B cell (primary cell): ENCODE measurements around the gene TEKT1. TPM values are rescaled to one million over a fixed set of nuclear protein-coding genes. Genes with fewer than 3 reads are reported as not detected.

Source experiments
- ATAC-seq: fragments of 200-7000 bp; cut with Tn5 transposase; one replicate; pipeline ENCODE4 v1.10.0; 2021; ENCODE audit warnings: low read depth, mild to moderate bottlenecking, moderate number of reproducible peaks, moderate library complexity
- CTCF ChIA-PET: fragments of 350-600 bp; sonication (Branson Sonifier 250); formaldehyde crosslinking; loops from one replicate; lab custom pipeline; 2021; ENCODE audit warnings: antibody characterized with exemption, inconsistent platforms; lab: Charles Lee
- POLR2A ChIA-PET: fragments of 350-600 bp; sonication (Branson Sonifier 250); formaldehyde crosslinking; loops from one replicate; lab custom pipeline; 2021; ENCODE audit warnings: antibody characterized with exemption; lab: Charles Lee
- DNase-seq: peaks from one replicate; pipeline ENCODE4 v3.0.0; 2013
- H2AFZ ChIP-seq: 2 replicates; pipeline ENCODE4 v1.6.1; 2012; ENCODE audit warnings: mild to moderate bottlenecking, low read depth, low read length; ENCODE audit not compliant: insufficient read depth, poor library complexity, severe bottlenecking
- H3K27ac ChIP-seq, 2 donors: 1 replicate in 1 of 2; 2 replicates in 1 of 2; pipeline ENCODE4 v1.5.1; 2012 to 2013; ENCODE audit warnings: low read length in 2 of 2, mild to moderate bottlenecking in 2 of 2, moderate library complexity in 1 of 2
- H3K27me3 ChIP-seq, 4 experiments: fragments of 200-600 bp in 1 of 4; sonication (generic) in 1 of 4; replicated peaks in 1 of 4; 1 replicate in 2 of 4; 2 replicates in 2 of 4; pipeline versions ENCODE4 v1.6.1 to v1.7.0; 2013 to 2016; ENCODE audit warnings: low read length in 3 of 4, mild to moderate bottlenecking in 2 of 4, mixed read lengths in 1 of 4, moderate library complexity in 1 of 4; ENCODE audit not compliant: insufficient read depth in 4 of 4, control insufficient read depth in 3 of 4; ENCODE audit errors: control extremely low read depth in 1 of 4
- H3K36me3 ChIP-seq, 2 experiments: replicated peaks in 1 of 2; 1 replicate in 1 of 2; 2 replicates in 1 of 2; pipeline versions ENCODE4 v1.6.1 to v1.7.1; 2013; ENCODE audit warnings: low read length in 1 of 2; ENCODE audit not compliant: insufficient read depth in 2 of 2, control insufficient read depth in 1 of 2; ENCODE audit errors: control extremely low read depth in 1 of 2, extremely low read depth in 1 of 2
- H3K4me1 ChIP-seq, 2 donors: fragments of 200-600 bp in 1 of 2; sonication (generic) in 1 of 2; 1 replicate in 1 of 2; 2 replicates in 1 of 2; pipeline versions ENCODE4 v1.5.1 to v1.6.1; 2013 to 2017; ENCODE audit warnings: low read length in 2 of 2; ENCODE audit not compliant: control insufficient read depth in 2 of 2, insufficient read depth in 2 of 2
- H3K4me2 ChIP-seq: replicated peaks from 2 replicates; pipeline ENCODE3; 2012; ENCODE audit warnings: mild to moderate bottlenecking, low read depth, low read length; ENCODE audit not compliant: poor library complexity, severe bottlenecking
- H3K4me3 ChIP-seq, 5 experiments: fragments of 200-600 bp in 1 of 5; sonication (generic) in 1 of 5; 1 replicate in 3 of 5; 2 replicates in 2 of 5; pipeline versions ENCODE4 v1.5.1 to v1.7.0; 2011 to 2016; ENCODE audit warnings: low read length in 4 of 5, mild to moderate bottlenecking in 4 of 5, low read depth in 2 of 5, control low read depth in 1 of 5, moderate library complexity in 1 of 5; ENCODE audit not compliant: insufficient read depth in 1 of 5; ENCODE audit errors: control extremely low read depth in 1 of 5, extremely low read depth in 1 of 5
- H3K79me2 ChIP-seq: fragments of 200-600 bp; sonication (generic); one replicate; pipeline ENCODE4 v1.6.0; 2016; ENCODE audit warnings: low read length; ENCODE audit not compliant: control insufficient read depth, insufficient read depth
- H3K9ac ChIP-seq: fragments of 200-600 bp; sonication (generic); 2 replicates; pipeline ENCODE4 v1.6.1; 2017; ENCODE audit warnings: mild to moderate bottlenecking, low read length, moderate library complexity
- H3K9me3 ChIP-seq, 3 donors: one replicate each; pipeline versions ENCODE4 v1.6.1 to v1.7.1; 2013; ENCODE audit warnings: low read length in 2 of 3; ENCODE audit not compliant: control insufficient read depth in 2 of 3, insufficient read depth in 1 of 3; ENCODE audit errors: control extremely low read depth in 1 of 3
- H4K20me1 ChIP-seq: 2 replicates; pipeline ENCODE4 v1.6.0; 2012; ENCODE audit warnings: mild to moderate bottlenecking, low read length; ENCODE audit not compliant: insufficient read depth, control insufficient read depth, poor library complexity, severe bottlenecking
- H3K27ac Mint-ChIP-seq: one replicate; pipeline ENCODE4 v1.8.0; 2021; ENCODE audit warnings: mixed read lengths
- H3K27me3 Mint-ChIP-seq: one replicate; pipeline ENCODE4 v1.8.0; 2021; ENCODE audit warnings: mixed read lengths
- H3K4me1 Mint-ChIP-seq: one replicate; pipeline ENCODE4 v1.8.0; 2021; ENCODE audit warnings: mixed read lengths
- H3K4me3 Mint-ChIP-seq: one replicate; pipeline ENCODE4 v1.8.0; 2021; ENCODE audit warnings: mixed read lengths
- H3K9me3 Mint-ChIP-seq: one replicate; pipeline ENCODE4 v1.8.0; 2022; ENCODE audit warnings: mixed read lengths; ENCODE audit not compliant: insufficient read depth
- CTCF ChIP-seq: fragments of 200-600 bp; IDR thresholded peaks from one replicate; pipeline ENCODE4 v1.8.0; 2022; ENCODE audit warnings: antibody characterized with exemption, mild to moderate bottlenecking
- EZH2 ChIP-seq: IDR thresholded peaks from 2 replicates; pipeline ENCODE4 v1.6.1; 2012; ENCODE audit warnings: borderline replicate concordance, low read depth, mild to moderate bottlenecking, moderate library complexity, low read length; ENCODE audit not compliant: insufficient read depth, poor library complexity, severe bottlenecking
- WGBS: methylation state at CpG from one replicate; pipeline ENCODE4 v1.1.5; 2013; ENCODE audit warnings: missing lambda C conversion rate; ENCODE audit not compliant: insufficient coverage; 5-methylcytosine and 5-hydroxymethylcytosine counted together
- intact Hi-C: fragments of 100-400 bp; cut with micrococcal nuclease; formaldehyde crosslinking; loops from one replicate; pipeline ENCODE4 v1.10.0; 2022
- polyA plus RNA-seq: library from polyadenylated mRNA; depleted of rRNA; stranded (reverse); fragments of >200 nt; gene quantifications from 2 replicates; pipeline ENCODE4 v1.2.3, GENCODE V29; 2012
- total RNA-seq, 2 donors: library from RNA; stranded (reverse); fragments of 120-200 nt in 1 of 2; gene quantifications; 1 replicate in 1 of 2; 2 replicates in 1 of 2; pipeline versions ENCODE4 v1.2.3 to v1.2.4, GENCODE V29; 2013 to 2022

Gene TEKT1
- total and polyA plus RNA-seq, 2 donors (not counting 1 experiment from before 2014, with no cell fraction given) = not detected

DNA sequence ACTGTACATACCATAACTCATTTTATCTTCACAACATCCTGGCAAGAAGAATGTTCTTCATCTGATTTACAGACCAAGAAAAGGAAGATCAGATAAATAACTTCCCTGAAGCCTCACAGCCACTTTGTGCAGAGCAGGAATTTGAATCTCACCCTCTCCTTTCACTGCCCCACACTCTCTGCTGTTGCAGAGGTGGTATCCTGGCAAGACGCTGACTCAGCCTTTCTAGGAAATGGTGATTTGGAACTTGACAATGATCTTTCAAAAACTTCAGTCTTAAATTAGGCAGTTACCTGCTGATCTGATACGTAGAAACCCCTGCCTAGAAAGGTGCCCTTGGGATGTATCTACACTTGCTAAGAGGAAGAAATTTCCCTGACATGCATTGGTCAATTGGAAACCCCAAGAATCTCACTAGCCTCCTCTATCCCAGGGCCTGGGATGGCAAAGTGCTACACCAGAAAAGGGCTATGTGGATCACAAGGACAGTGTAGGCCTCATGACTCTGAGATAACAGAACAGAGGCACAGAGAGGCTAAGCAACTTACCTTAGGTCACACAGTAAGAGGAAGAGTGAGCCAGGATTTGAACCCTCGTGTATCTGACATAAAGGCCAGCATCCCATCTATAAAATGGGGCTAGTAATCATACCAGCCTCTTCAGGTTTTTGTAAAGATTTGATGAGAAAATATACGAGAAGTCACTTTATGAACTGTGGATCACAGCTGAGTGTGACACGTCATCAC lies 37.6 kb downstream of the TEKT1 start:
- Histone ChIP-seq H3K4me1 (no peaks in the 10 kb centered on the region), H3K4me3 (no peak overlapping the region), H2AFZ (no peak overlapping the region), H3K27ac (no peak overlapping the region), H3K27me3 (peaks cover 0 to 9% (median 5%) of the 10 kb centered on the region in 4 experiments), H4K20me1 (no peaks in the 10 kb centered on the region), H3K9ac (no peak overlapping the region), H3K4me2 (no peak overlapping the region), H3K9me3 (no peaks in the 10 kb centered on the region), H3K79me2 (no peaks in the 10 kb centered on the region), H3K36me3 (no peaks in the 10 kb centered on the region)
- intact Hi-C loops = no loop called here
- ATAC-seq (no peak), DNase-seq (no peak)
- POLR2A ChIA-PET = no interaction called here
- Mint-ChIP-seq H3K27ac (no peak overlapping the region), H3K9me3 (no peaks in the 10 kb centered on the region), H3K4me1 (no peaks in the 10 kb centered on the region), H3K27me3 (peaks cover 57% of the 10 kb centered on the region), H3K4me3 (no peak overlapping the region)
- CTCF ChIA-PET = no interaction called here
- no peak for TF ChIP-seq EZH2
- TF ChIP-seq CTCF = no peak
- WGBS = 92% methylated on average over 2 of the region's 5 CpGs

DNA sequence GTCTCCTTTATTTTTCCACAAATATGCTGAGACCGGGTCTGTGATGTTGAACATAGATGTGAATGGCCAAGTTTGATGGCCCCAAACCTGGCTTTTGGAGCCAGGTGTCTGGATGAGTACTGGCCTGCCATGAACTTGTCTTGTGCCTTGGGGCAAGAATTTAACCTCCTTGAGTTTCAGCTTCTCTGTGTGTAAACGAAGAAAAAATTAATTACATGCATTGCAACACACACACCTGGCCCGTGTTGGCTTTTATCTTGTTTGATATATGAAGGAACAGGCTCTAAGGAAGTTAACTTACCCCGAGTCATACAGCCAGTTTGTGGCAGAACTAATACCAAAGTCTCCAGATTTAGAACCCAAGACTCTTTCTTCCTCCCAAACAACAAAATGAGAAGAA lies 42.4 kb downstream of the TEKT1 start:
- Histone ChIP-seq H3K27me3 (peaks cover 0 to 8% (median 6%) of the 10 kb centered on the region in 4 experiments), H2AFZ (no peak overlapping the region), H3K36me3 (no peaks in the 10 kb centered on the region), H3K4me1 (no peaks in the 10 kb centered on the region), H3K79me2 (no peaks in the 10 kb centered on the region), H3K4me2 (no peak overlapping the region), H3K4me3 (no peak overlapping the region), H4K20me1 (no peaks in the 10 kb centered on the region), H3K9me3 (no peaks in the 10 kb centered on the region), H3K27ac (no peak overlapping the region), H3K9ac (no peak overlapping the region)
- Mint-ChIP-seq H3K4me1 (no peaks in the 10 kb centered on the region), H3K9me3 (peaks cover 3% of the 10 kb centered on the region), H3K27me3 (peaks cover 79% of the 10 kb centered on the region), H3K4me3 (no peak overlapping the region), H3K27ac (no peak overlapping the region)
- intact Hi-C loops = no loop called here
- ATAC-seq = no peak
- DNase-seq = no peak
- 60% methylated on average over 1 of the region's 4 CpGs for WGBS
- ChIA-PET CTCF (no interaction called here), POLR2A (no interaction called here)
- TF ChIP-seq EZH2 (no peak), CTCF (no peak)
